T-helper 9 cell (primary cell): ENCODE data around the gene CCL25.
"Not testable (repeated sequence)": the region's sequence is repeated elsewhere in the genome, so short reads cannot be mapped to it uniquely, and the experiment has no call there.

Experiments
- DNase-seq: peaks from one replicate; pipeline ENCODE4 v3.0.0-alpha.2; 2020

CCL25 gene

GRCh38 chr19:8086849-8087248 lies 34.3 kb downstream of the CCL25 start:
- DNase-seq = no peak

- DNase-seq = no peak
These were observed 35.3 kb downstream of the CCL25 start for GRCh38 chr19:8087876-8088275.

- no peak for DNase-seq
These were observed 36.4 kb downstream of the CCL25 start for GRCh38 chr19:8088752-8089663.

- DNase-seq = no peak
These were observed 37.4 kb downstream of the CCL25 start for GRCh38 chr19:8089664-8090601.

- no peak for DNase-seq
These were observed 38.4 kb downstream of the CCL25 start for GRCh38 chr19:8090950-8091349.

GRCh38 chr19:8093740-8094139 lies 41.2 kb downstream of the CCL25 start:
- no peak for DNase-seq

- no peak for DNase-seq
These were observed 41.8 kb downstream of the CCL25 start for GRCh38 chr19:8094336-8094735.

- DNase-seq = no peak
These were observed 42.9 kb downstream of the CCL25 start for GRCh38 chr19:8095354-8095886.

GRCh38 chr19:8096071-8096470 lies 43.5 kb downstream of the CCL25 start:
- no peak for DNase-seq

- no peak for DNase-seq
These were observed 44.6 kb downstream of the CCL25 start for GRCh38 chr19:8097198-8097597.

GRCh38 chr19:8097681-8098567 lies 45.4 kb downstream of the CCL25 start:
- DNase-seq = no peak

GRCh38 chr19:8101311-8101710 lies 48.8 kb downstream of the CCL25 start:
- DNase-seq = no peak

GRCh38 chr19:8101910-8102309 lies 49.4 kb downstream of the CCL25 start:
- DNase-seq = not testable (repeated sequence)

GRCh38 chr19:8105471-8105870 lies 52.9 kb downstream of the CCL25 start:
- DNase-seq = no peak

- DNase-seq = no peak
These were observed 54.8 kb downstream of the CCL25 start for GRCh38 chr19:8107301-8107903.

GRCh38 chr19:8108560-8109445 lies 56.2 kb downstream of the CCL25 start:
- no peak for DNase-seq

GRCh38 chr19:8109455-8109854 lies 56.9 kb downstream of the CCL25 start:
- DNase-seq = no peak

GRCh38 chr19:8109890-8110662 lies 57.5 kb downstream of the CCL25 start:
- no peak for DNase-seq

- DNase-seq = no peak
These were observed 58.4 kb downstream of the CCL25 start for GRCh38 chr19:8110931-8111330.

GRCh38 chr19:8111376-8111775 lies 58.8 kb downstream of the CCL25 start:
- DNase-seq = no peak
